Gastrocnemius medialis (tissue), 4 donors: ENCODE data around the gene CSKMT.

Experiments used
- POLR2A ChIP-seq, 2 donors: fragments of 450-650 bp; IDR thresholded peaks; one replicate each; pipeline ENCODE4 v1.6.1; 2017; ENCODE audit warnings: antibody characterized with exemption in 2 of 2, mild to moderate bottlenecking in 2 of 2, moderate library complexity in 2 of 2
- TF ChIP-seq, protein P1 (sequence below), 5 experiments: fragments of 450-650 bp in 3 of 5; fragments of 200-600 bp in 2 of 5; sonication (generic) in 2 of 5; IDR thresholded peaks in 4 of 5; conservative IDR thresholded peaks in 1 of 5; 1 replicate in 4 of 5; 2 replicates in 1 of 5; pipeline ENCODE4 v1.5.1; 2016 to 2019; ENCODE audit warnings: antibody characterized with exemption in 5 of 5, mild to moderate bottlenecking in 3 of 5, moderate library complexity in 3 of 5

DNA sequence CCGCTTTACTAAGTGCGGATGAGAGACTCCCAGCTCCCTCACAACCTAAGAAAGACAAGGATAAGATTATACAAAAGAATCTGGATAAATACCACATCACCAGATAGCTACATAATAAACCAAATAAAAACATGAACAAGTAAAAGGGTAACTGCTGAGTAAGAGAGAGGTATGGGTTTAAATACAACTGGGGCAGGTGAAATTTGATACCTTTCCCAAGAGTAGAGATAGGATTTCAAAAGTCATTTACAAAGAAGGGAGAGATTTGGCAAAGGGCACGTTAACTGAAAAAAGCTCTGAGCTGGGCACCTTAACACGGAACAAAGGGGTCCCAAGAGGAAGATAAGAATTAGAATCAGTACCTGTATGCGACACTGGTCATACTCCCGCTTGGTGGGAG, 12.0 kb downstream of the CSKMT start:
- TF ChIP-seq, protein P1, sequence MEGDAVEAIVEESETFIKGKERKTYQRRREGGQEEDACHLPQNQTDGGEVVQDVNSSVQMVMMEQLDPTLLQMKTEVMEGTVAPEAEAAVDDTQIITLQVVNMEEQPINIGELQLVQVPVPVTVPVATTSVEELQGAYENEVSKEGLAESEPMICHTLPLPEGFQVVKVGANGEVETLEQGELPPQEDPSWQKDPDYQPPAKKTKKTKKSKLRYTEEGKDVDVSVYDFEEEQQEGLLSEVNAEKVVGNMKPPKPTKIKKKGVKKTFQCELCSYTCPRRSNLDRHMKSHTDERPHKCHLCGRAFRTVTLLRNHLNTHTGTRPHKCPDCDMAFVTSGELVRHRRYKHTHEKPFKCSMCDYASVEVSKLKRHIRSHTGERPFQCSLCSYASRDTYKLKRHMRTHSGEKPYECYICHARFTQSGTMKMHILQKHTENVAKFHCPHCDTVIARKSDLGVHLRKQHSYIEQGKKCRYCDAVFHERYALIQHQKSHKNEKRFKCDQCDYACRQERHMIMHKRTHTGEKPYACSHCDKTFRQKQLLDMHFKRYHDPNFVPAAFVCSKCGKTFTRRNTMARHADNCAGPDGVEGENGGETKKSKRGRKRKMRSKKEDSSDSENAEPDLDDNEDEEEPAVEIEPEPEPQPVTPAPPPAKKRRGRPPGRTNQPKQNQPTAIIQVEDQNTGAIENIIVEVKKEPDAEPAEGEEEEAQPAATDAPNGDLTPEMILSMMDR (IDR thresholded peaks at IDR 0.05 in 4 of 5, conservative IDR thresholded peaks at IDR 0.05 in 1 of 5): no peak
- no peak for TF ChIP-seq POLR2A (IDR thresholded peaks at IDR 0.05)
